A673 (cell line): ENCODE measurements around the gene LMO2.

Source experiments
- EZH2 ChIP-seq: fragments of 200-600 bp; sonication (generic); IDR thresholded peaks from 2 replicates; pipeline ENCODE4 v1.6.1; 2017; ENCODE audit warnings: borderline replicate concordance, low read depth, mild to moderate bottlenecking, mixed read lengths, antibody characterized with exemption, low read length; ENCODE audit not compliant: poor library complexity, severe bottlenecking
- TF ChIP-seq, protein P1 (sequence below): fragments of 300-800, 200-600 bp; sonication (generic); conservative IDR thresholded peaks from 2 replicates; pipeline ENCODE4 v1.5.1; 2017; ENCODE audit warnings: low read depth, mild to moderate bottlenecking, antibody characterized with exemption, low read length, moderate library complexity, mixed read lengths

DNA sequence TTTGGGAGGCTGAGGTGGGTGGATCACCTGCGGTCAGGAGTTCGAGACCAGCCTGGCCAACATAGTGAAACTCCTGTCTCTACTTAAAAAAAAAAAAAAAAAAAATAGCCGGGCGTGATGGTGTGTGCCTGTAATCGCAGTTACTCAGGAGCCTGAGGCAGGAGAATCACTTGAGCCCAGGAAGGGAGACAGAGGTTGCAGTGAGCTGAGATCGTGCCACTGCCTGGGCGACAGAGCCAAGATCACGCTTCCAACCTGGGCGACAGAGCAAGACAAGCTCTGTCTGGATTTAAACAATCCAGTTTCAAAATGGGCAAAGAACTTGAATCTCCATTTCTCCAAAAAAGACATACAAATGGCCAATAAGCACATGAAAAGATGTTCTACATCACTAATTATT lies 12.5 kb downstream of the LMO2 start:
- TF ChIP-seq, protein P1, sequence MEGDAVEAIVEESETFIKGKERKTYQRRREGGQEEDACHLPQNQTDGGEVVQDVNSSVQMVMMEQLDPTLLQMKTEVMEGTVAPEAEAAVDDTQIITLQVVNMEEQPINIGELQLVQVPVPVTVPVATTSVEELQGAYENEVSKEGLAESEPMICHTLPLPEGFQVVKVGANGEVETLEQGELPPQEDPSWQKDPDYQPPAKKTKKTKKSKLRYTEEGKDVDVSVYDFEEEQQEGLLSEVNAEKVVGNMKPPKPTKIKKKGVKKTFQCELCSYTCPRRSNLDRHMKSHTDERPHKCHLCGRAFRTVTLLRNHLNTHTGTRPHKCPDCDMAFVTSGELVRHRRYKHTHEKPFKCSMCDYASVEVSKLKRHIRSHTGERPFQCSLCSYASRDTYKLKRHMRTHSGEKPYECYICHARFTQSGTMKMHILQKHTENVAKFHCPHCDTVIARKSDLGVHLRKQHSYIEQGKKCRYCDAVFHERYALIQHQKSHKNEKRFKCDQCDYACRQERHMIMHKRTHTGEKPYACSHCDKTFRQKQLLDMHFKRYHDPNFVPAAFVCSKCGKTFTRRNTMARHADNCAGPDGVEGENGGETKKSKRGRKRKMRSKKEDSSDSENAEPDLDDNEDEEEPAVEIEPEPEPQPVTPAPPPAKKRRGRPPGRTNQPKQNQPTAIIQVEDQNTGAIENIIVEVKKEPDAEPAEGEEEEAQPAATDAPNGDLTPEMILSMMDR: no peak
- TF ChIP-seq EZH2: no peak
